ENCODE measurements around the gene FAM111A.

The FAM111A gene

DNA sequence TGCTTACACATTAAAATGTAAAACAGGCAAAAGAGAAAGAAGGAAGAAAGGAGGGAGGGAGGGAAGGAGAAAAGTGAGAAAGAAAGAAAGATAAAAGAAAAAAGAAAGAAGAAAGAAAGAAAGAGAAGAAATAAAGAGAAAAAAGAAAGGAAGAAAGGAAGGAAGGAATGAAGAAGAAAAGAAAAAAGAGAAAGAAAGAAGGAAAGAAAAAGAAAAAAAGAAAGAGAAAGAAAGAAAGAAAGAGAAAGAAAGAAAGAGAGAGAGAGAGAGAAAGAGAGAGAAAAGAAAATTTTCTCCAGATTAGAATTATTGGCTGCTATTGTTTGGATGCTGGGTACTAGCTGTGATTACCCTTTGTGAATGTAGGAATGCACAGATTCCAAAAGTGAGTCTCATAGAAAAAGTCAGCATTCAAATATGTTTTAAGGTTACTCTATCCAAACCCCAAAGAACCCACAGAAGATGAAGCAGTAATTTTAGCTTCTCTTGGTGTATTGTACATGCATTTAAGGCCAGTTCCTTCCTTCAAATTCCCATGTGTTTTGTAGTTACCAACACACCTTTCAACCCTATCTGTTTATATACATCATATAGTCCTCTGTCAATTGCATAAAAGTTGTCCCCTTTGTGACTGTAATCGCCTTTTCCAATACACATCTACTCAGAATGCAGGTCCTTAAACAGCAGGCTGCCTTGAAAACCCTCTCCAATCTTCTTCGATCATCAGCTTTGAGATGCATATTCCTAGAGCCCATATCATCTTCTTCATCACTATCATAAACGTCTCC lies 789 bp upstream of the FAM111A start:
- DNase-seq = no peak

DNA sequence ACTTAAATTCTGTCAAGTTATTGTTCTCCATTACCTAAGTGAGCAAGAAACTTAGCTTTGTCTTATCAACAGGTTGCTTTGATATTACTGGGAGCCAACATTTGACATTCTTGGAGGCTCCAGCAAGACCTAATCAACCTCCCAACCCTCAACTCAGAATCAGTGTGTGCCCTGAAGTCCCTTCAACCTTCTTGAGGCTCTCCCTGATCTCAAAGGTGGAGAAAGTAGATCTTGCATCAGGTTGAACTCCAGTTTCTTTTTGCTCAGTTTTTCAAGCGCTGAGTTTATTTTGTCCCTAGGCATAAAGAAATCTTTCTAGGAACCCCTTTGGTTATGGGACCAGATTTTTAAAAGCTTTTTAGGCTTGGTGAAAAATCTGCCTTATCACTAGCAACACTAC lies 1.4 kb downstream of the FAM111A start:
- DNase-seq = no peak

DNA sequence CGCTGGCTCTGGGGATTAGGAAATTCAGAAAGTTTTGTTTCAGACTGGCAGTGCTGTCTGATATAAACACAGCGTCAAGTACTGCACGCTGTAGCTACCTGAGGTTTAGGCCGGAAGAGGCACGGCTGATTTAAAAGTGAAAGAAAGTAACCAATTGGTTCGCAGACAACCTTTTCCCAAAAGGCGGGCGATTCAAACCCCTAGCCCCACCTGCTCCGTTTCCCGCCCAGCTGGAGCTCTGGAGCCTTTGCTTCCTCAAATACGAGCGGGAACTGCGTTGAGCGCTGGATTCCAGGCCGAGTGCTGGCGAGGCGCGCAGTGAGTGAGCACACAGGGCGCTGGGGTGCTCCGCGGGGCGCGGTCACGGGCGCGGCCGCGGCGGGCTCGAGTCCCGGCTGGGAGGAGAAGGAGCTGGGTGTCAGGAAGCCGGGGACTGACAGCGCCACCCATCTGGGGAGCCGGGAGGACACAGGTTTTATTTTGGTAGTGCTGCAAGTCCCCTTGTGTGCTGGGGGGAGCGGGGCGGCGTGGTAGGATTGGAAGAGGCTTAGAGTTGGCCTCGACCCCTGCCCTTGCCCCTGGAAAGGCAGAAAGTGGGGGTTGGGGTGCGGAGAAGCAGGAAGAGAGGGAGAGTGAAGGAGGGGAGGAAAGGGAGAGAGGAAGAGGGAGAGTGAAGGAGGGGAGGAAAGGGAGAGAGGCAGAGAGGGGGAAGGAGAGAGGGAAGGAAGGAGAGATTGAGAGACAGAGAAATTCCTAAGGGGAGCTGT lies 2.1 kb downstream of the FAM111A start:
- peak; percentile 47 to 53 for DNase-seq

DNA sequence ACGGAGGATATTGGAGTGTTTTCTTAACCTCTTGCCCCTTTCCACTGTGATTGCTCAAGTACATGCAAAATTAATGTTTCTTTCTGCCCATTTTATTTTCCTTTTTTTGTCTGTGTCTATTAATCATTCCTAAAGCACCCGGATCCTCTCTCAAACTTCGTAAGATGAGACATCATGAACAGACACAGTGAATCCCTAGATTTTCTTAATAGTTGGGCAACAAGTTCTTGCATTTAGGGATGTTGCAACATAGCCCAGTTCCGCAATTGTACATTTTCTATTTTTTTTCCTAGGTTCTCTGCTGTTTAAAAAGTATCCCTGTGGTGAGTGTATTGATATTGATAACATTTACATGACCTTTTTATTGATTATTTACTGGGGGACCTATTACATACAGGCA lies 2.9 kb downstream of the FAM111A start:
- DNase-seq = no peak

DNA sequence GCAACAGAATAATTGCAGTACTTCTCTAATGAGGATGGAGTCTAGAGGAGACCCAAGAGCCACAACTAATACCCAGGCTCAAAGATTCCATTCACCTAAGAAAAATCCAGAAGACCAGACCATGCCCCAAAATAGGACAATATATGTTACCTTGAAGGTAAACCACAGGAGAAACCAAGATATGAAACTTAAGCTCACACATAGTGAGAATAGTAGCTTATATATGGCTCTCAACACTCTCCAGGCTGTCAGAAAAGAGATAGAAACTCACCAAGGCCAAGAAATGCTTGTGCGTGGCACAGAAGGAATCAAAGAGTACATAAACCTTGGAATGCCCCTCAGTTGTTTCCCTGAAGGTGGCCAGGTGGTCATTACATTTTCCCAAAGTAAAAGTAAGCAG lies 9.1 kb downstream of the FAM111A start:
- no peak for DNase-seq

DNA sequence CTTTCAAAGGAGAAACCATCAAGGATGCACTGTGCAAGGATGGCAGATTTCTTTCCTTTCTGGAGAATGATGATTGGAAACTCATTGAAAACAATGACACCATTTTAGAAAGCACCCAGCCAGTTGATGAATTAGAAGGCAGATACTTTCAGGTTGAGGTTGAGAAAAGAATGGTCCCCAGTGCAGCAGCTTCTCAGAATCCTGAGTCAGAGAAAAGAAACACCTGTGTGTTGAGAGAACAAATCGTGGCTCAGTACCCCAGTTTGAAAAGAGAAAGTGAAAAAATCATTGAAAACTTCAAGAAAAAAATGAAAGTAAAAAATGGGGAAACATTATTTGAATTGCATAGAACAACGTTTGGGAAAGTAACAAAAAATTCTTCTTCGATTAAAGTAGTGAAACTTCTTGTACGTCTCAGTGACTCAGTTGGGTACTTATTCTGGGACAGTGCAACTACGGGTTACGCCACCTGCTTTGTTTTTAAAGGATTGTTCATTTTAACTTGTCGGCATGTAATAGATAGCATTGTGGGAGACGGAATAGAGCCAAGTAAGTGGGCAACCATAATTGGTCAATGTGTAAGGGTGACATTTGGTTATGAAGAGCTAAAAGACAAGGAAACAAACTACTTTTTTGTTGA lies 9.8 kb downstream of the FAM111A start:
- no peak for DNase-seq

DNA sequence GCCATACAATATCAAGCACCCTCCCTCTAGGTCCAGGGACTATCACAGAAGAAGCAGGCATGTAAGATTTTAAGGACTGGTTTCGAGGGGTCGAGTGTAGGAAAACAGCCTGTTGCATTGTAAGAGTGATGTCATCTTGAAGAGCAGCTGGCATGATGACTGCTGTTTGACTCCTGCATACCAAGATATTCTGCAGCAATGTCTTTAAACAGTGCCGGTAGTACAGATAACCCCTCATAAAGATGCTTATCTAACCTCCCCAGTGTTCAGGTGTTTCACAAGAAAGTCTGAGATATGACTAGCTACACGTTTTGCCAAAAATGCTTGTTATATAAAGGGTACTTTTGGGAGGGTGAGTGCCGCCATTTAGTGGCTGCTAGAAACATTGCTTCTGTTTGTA lies 12.0 kb downstream of the FAM111A start:
- no peak for DNase-seq

DNA sequence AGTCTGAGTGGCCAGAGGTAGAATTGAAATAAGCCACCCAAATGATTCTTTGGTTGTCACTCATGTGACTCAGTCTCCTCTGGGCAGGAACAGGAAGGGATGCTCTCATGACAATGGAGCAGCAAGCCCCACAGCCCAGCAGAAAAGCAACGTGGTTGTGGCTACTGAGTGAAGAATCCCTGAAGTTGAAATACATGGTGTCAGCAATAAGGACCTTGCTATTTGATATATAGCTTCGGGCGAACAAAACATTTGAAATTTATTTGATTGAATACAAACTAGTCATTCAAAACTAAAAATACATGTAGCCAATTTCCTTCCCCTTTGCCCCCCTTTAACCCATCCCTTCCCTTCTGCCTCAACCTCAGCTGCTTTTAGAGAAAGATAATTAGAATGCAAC lies 14.8 kb downstream of the FAM111A start:
- no peak for DNase-seq

DNA sequence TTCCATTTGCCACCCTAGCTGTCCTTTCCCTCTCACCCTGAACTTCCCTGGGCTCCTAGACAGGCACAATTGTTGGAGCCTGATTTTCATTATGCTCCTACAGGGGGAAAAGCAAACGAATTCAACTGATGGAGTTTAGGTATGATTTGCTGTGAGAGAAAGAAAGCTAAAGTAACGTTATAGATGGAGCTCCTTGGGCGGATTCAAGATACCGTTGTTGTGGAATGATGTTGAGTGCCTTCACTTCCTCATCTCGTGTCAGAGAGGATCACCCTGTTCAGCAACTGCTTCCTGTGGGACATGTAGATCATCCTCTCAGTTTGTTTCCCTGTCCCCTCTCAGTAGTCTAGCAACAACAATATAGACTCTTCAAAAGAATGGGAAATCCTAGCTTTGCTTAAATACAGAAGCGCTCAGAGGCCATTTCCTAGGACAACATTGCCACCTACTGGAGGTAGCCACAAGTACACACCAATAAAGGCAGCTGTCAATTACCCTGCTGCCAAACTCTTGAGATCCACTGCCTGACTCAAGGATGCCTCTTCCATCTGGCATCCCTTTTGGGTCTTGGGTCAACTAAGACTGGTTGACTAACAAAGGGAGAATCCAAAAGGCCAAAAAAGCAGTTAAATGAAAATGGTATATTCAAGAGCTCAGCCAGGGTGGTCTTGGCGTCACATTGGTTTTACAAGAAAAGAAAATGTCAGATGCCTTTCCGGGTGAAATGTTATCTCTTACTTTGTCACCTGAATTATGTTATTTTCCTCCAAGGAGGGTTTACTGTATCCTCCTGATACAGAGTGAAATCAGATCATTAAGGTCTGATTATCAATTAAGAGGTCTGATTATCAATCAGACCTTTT lies 15.8 kb downstream of the FAM111A start:
- DNase-seq = peak; percentile 52 to 55

DNA sequence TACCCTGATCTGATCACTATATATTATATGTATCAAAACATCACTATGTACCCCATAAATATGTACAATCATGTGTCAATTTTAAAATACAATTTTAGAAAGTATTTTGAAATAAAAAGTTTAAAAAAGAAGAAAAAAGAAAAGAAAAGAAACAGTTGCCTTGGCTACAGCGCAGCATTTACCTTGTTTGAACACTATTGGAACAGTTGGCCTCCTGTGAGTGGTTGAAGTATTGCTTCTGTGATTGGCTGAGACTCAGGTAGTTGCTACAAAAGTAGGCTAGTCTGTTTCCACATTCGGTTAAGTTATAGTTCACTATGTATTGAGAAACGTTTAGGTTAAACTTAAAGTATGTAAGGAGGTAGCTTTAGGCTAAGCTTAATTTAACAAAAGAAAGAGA lies 21.4 kb downstream of the FAM111A start:
- DNase-seq = no peak

DNA sequence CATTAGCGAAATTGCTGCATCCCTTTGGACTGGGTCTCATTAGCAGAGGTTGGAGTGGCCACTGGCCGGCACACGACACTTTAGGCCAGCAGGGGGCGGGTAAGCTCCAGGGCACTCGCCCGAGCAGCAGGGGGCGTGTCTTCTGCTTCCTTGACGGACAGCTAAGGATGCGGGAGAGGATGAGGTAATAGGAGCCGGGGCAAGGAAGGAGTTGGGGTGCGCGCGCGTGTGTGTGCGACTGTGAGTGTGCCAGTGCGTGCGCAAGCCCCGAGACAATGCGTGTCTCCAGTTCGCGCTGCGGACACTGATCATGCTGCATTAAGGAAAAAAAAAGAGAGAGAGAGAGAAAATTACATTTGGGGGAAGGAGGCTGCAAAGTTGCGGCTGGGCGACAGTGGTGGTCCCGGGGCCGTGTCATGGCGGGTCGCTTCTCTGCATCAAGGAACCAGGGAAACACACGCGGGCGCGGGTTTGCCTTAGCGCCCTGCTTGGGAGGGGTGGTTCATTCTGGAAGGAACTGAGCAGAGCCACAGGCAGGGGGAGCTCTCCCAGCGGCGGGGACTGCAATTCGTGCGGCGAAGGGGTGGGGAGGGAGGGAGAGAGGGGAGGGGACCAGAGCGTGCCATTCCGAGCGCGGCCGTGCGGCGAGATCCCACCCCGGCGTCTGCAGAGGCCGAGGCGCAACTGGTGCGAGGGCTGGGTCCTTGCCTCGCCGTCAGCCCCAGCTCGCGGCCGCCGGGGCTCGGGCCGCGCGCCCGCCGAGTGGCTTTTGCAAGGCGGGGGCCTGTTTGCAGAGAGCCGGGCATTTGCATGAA lies 29.1 kb downstream of the FAM111A start, which contains the start of gene DTX4:
DTX4 (plus strand) TSS at position 625 of the 815 bp plus-strand sequence. CDS start 464 bp downstream, outside the sequence.
- peak; percentile 88 for DNase-seq

DNA sequence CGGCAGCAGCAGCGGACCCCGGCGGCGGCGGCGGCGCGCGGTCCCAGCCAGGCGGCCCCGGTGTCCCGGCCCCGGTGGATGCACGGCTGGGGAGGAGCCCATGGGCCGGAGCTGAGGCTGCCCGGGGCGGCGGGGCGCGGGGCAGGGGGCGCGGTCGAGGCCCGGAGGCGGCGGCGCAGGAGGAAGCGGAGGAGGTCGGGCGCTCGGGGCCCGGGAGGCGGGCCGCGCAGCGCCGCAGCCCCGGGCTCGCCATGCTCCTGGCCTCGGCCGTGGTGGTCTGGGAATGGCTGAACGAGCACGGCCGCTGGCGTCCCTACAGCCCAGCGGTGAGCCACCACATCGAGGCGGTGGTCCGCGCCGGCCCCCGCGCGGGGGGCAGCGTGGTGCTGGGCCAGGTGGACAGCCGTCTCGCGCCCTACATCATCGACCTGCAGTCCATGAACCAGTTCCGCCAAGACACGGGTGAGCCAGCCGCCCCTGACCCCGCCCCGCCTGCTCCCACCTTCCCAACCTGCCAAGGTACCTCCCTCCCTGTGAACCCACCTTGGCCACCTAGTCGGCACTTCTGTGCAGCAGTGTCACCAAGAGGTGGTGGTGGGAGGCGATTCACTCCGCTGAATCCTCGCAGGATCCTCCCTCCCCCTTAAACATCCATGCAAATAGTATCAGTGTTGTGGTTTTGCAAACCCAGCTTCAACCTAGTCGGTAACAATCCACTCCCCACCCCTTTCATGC lies 29.9 kb downstream of the FAM111A start:
- no peak for DNase-seq

DNA sequence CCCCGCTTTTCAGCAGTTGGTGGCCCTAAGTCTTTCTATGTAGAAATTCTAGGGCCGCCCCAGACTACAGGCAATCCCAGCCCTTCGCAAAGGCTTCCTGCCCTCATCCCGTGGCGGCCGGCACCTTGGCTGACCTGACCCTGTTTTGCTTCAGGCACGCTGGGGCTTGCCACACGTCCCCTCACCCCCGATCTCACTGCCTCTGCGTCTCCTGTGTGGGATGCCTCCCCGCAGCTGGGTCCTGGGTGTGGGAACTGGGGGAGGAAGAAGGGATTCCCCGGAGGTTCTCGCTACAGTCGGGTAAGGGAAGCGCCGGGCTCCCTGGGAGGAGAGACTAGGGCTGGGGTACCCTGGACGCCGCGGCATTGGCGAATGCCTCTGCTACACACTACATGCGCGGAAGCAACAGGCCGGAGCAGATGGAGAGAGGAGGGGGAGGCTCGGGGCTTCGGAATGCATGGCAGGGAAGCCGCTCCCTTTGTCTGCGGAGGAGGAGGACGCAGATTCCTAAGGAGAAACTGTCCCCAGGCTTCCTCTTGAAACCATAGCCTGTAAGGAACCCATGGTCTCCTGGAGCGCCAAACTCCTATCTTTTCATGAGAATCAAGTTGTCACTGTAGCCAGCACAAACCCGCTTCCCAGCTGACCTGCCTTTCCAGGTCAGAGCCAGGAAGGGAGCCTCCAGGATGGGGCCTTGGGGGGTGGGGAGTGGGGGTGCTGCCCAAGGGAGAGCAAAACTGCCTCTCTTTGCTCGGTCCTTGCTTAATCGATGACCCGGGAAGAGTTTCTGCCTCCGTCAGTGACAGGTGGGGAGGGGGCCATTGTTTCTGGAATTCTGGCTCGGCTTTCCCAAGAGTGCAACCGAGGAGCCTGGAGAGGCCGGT lies 30.7 kb downstream of the FAM111A start:
- DNase-seq = no peak

DNA sequence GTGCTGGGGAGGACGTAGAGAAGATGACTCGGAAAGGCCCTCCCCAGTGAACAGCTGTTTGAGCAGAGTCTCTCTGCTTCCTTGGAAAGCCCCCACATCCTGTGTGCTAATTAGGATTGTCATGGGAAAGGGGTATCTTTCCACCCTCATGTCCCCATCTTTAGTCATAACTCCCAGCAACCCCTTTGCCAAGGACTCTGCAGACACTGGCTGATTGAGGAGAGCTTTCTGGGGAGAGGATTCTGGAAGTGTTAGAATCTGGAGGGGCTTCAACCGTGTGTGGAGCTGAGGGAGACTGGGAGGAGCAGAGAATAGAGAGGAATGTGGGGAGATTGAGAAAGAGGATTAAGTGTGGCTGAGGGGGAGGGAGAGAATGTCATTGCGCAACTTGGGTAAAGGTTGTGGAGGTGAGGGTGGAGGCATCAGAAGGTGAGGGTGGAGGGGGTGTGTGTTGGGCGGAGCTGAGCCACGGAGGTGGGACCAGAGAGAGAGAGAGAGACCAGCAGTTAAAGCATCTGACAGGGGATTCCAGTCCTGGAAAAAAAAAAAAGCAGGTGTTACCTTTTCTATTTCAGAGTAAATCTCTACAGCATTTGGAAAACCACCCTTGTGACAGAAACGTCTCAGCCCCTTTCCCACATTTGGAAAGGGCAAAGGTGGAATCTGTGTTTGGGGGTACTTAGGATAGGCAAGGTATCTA lies 31.5 kb downstream of the FAM111A start:
- no peak for DNase-seq

DNA sequence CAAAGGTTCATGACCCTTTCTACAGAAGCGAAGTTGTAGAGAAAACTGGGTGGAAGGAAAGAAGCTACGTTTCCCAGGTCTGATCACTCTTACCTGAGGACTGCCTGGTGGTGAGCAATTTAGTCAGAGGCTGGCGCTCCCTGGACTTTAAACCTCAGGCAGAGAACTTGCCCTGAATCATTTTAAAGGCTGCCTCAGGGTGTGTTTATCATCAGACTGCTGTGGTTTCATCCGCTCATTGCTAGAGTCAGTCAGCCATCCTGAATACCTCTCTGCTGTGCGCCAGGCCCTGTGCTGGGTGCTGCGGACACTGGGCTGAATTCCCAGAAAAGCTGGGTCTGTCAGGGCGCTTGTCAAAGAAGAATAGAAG lies 32.0 kb downstream of the FAM111A start:
- no peak for DNase-seq

DNA sequence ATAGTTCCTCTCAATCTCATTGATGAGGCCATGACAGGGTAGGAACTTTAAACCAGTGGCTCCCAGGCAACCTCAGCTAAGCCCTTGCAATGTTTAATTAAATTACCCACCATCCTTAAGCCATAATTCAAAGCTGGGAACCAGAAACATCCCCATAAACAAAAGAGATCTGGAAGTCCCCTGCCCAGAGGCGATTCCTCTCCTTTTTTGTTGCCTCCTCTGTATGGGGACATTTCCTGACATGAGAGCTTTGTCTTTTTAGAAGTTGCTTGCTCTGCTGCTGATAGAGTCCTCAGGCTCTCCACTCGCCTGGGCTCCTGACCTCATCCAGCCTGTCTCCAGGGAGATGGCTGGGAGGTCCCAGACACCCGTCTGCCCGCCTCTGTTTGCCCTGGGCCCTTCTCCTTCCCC lies 32.4 kb downstream of the FAM111A start:
- DNase-seq = no peak

DNA sequence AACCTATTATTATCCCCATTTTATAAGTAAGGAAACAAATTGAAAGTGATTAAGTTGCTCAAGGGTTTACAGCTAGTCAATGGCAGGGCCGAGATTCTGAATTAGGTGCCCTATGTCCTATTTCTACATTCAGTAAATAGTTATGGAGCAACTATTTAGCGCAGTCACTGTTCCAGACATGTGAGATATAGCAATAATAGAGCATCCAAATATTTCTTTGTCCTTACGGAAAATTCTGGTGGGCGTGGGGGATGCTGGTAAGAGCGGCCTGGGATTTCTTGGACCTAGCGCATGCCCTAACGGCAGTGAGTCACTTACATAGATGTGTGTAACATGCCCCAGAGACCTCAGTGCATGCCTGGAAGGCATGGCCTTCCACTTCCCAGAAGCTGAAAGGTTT lies 33.7 kb downstream of the FAM111A start:
- DNase-seq = no peak

DNA sequence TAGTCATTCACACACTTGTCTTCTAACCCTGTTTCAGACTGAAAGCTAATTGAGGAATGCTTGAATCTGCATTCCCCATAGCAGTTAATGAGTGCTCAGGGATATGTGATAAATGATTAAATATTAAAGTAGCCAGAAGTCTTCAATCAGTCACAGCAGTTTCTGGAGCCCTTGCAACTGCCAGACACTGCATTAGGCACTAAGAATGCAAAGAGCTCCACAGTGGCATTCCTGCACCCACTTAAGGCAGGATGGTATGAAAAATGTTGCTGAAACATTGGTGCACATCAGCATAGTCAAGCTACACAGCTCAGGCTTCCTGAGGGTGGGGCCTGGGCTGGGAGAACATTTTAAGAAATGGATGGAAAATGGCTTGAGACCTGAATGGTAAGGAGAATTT lies 35.7 kb downstream of the FAM111A start:
- no peak for DNase-seq

DNA sequence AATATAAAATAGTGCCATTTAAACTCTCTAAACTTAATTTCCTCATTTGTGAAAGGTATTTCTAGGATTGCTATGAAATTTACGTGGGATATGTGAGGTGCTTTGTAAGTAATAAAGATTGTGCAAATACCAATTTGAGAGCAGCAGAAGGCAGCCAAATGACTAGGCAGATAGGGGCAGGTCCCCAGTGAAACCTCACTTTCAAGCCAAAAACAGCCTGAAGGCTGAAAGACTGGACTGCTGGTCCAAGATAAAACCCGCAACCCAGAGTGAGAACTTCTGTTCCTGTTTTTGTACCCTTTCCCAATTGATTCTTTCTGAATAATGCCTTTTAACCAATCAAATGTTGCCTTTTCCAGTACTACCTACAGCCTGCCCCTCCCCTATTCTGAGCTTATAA lies 36.5 kb downstream of the FAM111A start:
- DNase-seq = no peak
